HG02798 (cell line): Measurements from ENCODE around the gene ISCU.
"Not testable (repeated sequence)": the region's sequence is repeated elsewhere in the genome, so short reads cannot be mapped to it uniquely, and the experiment has no call there.

ENCODE experiments used
- ATAC-seq: cut with Tn5 transposase; IDR thresholded peaks from one replicate; pipeline ENCODE4 v1.9.1; 2021; ENCODE audit warnings: mild to moderate bottlenecking; ENCODE audit not compliant: unreplicated experiment, poor library complexity

Gene ISCU

GRCh38 chr12:108614041-108614440, 51.6 kb downstream of the ISCU start:
- ATAC-seq = no peak

GRCh38 chr12:108614639-108615038, 52.2 kb downstream of the ISCU start:
- ATAC-seq = no peak

- no peak for ATAC-seq
Measured at GRCh38 chr12:108615918-108616317, 53.5 kb downstream of the ISCU start.

- no peak for ATAC-seq
Measured at GRCh38 chr12:108616359-108616758, 54.0 kb downstream of the ISCU start.

- ATAC-seq = peak; percentile 83
Measured at GRCh38 chr12:108616941-108617858, 54.8 kb downstream of the ISCU start.

GRCh38 chr12:108618079-108618952, 55.9 kb downstream of the ISCU start:
- peak; percentile 55 for ATAC-seq

GRCh38 chr12:108618953-108619274, 56.5 kb downstream of the ISCU start:
- ATAC-seq = not testable (repeated sequence)
